IMR-90 (cell line): ENCODE results near the gene CIBAR2. TPM values are rescaled to one million over a fixed set of nuclear protein-coding genes. Genes with fewer than 3 reads are reported as not detected.
A peak's percentile ranks its signal among the peaks of the same experiment; 100 is the strongest.

Experiments used
- ATAC-seq: fragments of 200-7000 bp; cut with Tn5 transposase; 2 replicates; pipeline ENCODE4 v1.9.1; 2020; ENCODE audit warnings: low read depth, mild to moderate bottlenecking, moderate library complexity
- BruUV-seq: library from RNA; stranded (reverse); fragments of 400-500 nt; replicated peaks from 2 replicates; lab custom pipeline; 2021; lab: Mats Ljungman, UMichigan
- CTCF ChIA-PET: fragments of 300-600 bp; formaldehyde crosslinking; extraction: SDS; loops from one replicate; lab custom pipeline; 2021; ENCODE audit warnings: antibody characterized with exemption; lab: Yijun Ruan, JAX
- POLR2A ChIA-PET: fragments of 300-600 bp; sonication (Branson Sonifier 250); formaldehyde crosslinking; loops from one replicate; lab custom pipeline; 2022; ENCODE audit warnings: antibody characterized with exemption; ENCODE audit not compliant: unreplicated experiment; lab: Charles Lee
- DNase-seq: peaks from one replicate; pipeline ENCODE4 v3.0.0; 2013
- H2AFZ ChIP-seq: replicated peaks from 2 replicates; pipeline ENCODE3; 2013; ENCODE audit warnings: low read length, mild to moderate bottlenecking; ENCODE audit not compliant: poor library complexity
- H2AK5ac ChIP-seq: 2 replicates; pipeline ENCODE4 v1.6.1; 2013; ENCODE audit warnings: low read depth, low read length, inconsistent platforms
- H2AK9ac ChIP-seq: replicated peaks from 2 replicates; pipeline ENCODE3; 2013; ENCODE audit warnings: mild to moderate bottlenecking, low read depth, low read length, moderate library complexity; ENCODE audit not compliant: poor library complexity
- H2BK120ac ChIP-seq: 2 replicates; pipeline ENCODE4 v1.6.1; 2013; ENCODE audit warnings: low read depth, low read length, inconsistent platforms
- H2BK15ac ChIP-seq: 3 replicates; pipeline ENCODE4 v1.6.1; 2013; ENCODE audit warnings: low read depth, low read length, inconsistent platforms
- H2BK20ac ChIP-seq: 2 replicates; pipeline ENCODE4 v1.6.1; 2013; ENCODE audit warnings: low read depth, mild to moderate bottlenecking, inconsistent platforms, low read length, moderate library complexity
- H2BK5ac ChIP-seq: 2 replicates; pipeline ENCODE4 v1.6.1; 2013; ENCODE audit warnings: mild to moderate bottlenecking, low read depth, low read length, inconsistent platforms; ENCODE audit not compliant: poor library complexity, severe bottlenecking
- H3K14ac ChIP-seq: replicated peaks from 2 replicates; pipeline ENCODE4 v1.6.1; 2013; ENCODE audit warnings: low read depth, low read length, inconsistent platforms
- H3K18ac ChIP-seq: 2 replicates; pipeline ENCODE4 v1.6.1; 2013; ENCODE audit warnings: low read depth, low read length, control low read depth
- H3K23ac ChIP-seq: 2 replicates; pipeline ENCODE4 v1.6.1; 2013; ENCODE audit warnings: low read depth, low read length, inconsistent platforms
- H3K27ac ChIP-seq: 2 replicates; pipeline ENCODE4 v1.5.1; 2013; ENCODE audit warnings: mild to moderate bottlenecking, control low read depth, low read length; ENCODE audit not compliant: insufficient read depth
- H3K27me3 ChIP-seq: 2 replicates; pipeline ENCODE4 v1.6.1; 2013; ENCODE audit warnings: low read length; ENCODE audit not compliant: control insufficient read depth, insufficient read depth
- H3K36me3 ChIP-seq: 2 replicates; pipeline ENCODE4 v1.6.1; 2013; ENCODE audit warnings: low read length, mixed read lengths; ENCODE audit not compliant: control insufficient read depth, insufficient read depth
- H3K4ac ChIP-seq: 2 replicates; pipeline ENCODE4 v1.6.1; 2013; ENCODE audit warnings: low read depth, low read length, inconsistent platforms
- H3K4me1 ChIP-seq: 2 replicates; pipeline ENCODE4 v1.6.1; 2013; ENCODE audit warnings: low read length, mixed read lengths; ENCODE audit not compliant: control insufficient read depth, insufficient read depth
- H3K4me2 ChIP-seq: 2 replicates; pipeline ENCODE4 v1.6.1; 2013; ENCODE audit warnings: low read depth, mild to moderate bottlenecking, control low read depth, low read length, moderate library complexity
- H3K4me3 ChIP-seq: 2 replicates; pipeline ENCODE4 v1.5.1; 2013; ENCODE audit warnings: low read depth, mild to moderate bottlenecking, control low read depth, low read length, moderate library complexity; ENCODE audit not compliant: insufficient read depth
- H3K56ac ChIP-seq: 2 replicates; pipeline ENCODE4 v1.6.1; 2013; ENCODE audit warnings: low read length, inconsistent platforms; ENCODE audit not compliant: insufficient read depth; ENCODE audit errors: extremely low read depth
- H3K79me1 ChIP-seq, 2 experiments: 2 replicates each; pipeline ENCODE4 v1.6.1; 2013; ENCODE audit warnings: low read length in 2 of 2, inconsistent platforms in 1 of 2, low read depth in 1 of 2
- H3K9ac ChIP-seq: 2 replicates; pipeline ENCODE4 v1.6.1; 2013; ENCODE audit warnings: low read depth, low read length, control low read depth
- H3K9me1 ChIP-seq: 2 replicates; pipeline ENCODE4 v1.6.1; 2013; ENCODE audit warnings: low read length, inconsistent platforms; ENCODE audit not compliant: insufficient read depth
- H3K9me3 ChIP-seq: 2 replicates; pipeline ENCODE4 v1.6.1; 2013; ENCODE audit warnings: low read length; ENCODE audit not compliant: control insufficient read depth, insufficient read depth
- H4K20me1 ChIP-seq: 2 replicates; pipeline ENCODE4 v1.6.1; 2013; ENCODE audit warnings: low read length, inconsistent platforms; ENCODE audit not compliant: insufficient read depth
- H4K5ac ChIP-seq: 2 replicates; pipeline ENCODE4 v1.6.1; 2013; ENCODE audit warnings: mild to moderate bottlenecking, low read depth, low read length, control low read depth
- H4K8ac ChIP-seq, 2 experiments: 2 replicates each; pipeline ENCODE4 v1.6.1; 2013; ENCODE audit warnings: low read depth in 2 of 2, low read length in 2 of 2, control low read depth in 1 of 2, inconsistent platforms in 1 of 2
- H4K91ac ChIP-seq: 2 replicates; pipeline ENCODE4 v1.6.1; 2013; ENCODE audit warnings: low read depth, low read length, inconsistent platforms; ENCODE audit not compliant: insufficient read depth
- RAD21 ChIP-seq: IDR thresholded peaks from 2 replicates; pipeline ENCODE4 v1.6.1; 2012; ENCODE audit warnings: low read length, improper control_type of control experiment
- WGBS, 2 experiments: methylation state at CpG; one replicate each; pipeline versions ENCODE4 v1.1.5 to v1.1.7; 2013; ENCODE audit warnings: missing lambda C conversion rate in 2 of 2; ENCODE audit not compliant: insufficient read length in 1 of 2; ENCODE audit errors: extremely low coverage in 2 of 2; 5-methylcytosine and 5-hydroxymethylcytosine counted together
- dilution Hi-C: fragments of 300-500 bp; cut with HindIII; formaldehyde crosslinking; loops from one replicate; pipeline ENCODE4 v1.14.3; 2018; ENCODE audit warnings: low sequenced_read_pairs; ENCODE audit not compliant: unreplicated experiment
- in situ Hi-C: fragments of 300-500 bp; cut with MboI; formaldehyde crosslinking; loops from 3 replicates; pipeline ENCODE4 v1.14.3; 2019; ENCODE audit warnings: low sequenced_read_pairs, inconsistent platforms, mixed read lengths
- intact Hi-C: fragments of 100-400 bp; cut with micrococcal nuclease; formaldehyde crosslinking; loops from 2 replicates; pipeline ENCODE4 v1.10.0; 2022
- polyA plus RNA-seq, 3 experiments: library from polyadenylated mRNA; depleted of rRNA; stranded (reverse); fragments of >200 nt; gene quantifications; 2 replicates each; pipeline ENCODE4 v1.2.3, GENCODE V29; 2012; ENCODE audit warnings: low replicate concordance in 1 of 3
- total RNA-seq: library from RNA; depleted of rRNA; stranded (reverse); fragments of >200 nt; gene quantifications from 2 replicates; pipeline ENCODE4 v1.2.3, GENCODE V29; 2012
- TF ChIP-seq, protein P1 (sequence below): fragments of 150-350 bp; IDR thresholded peaks from 2 replicates; pipeline ENCODE4 v1.6.1; 2017; ENCODE audit warnings: mild to moderate bottlenecking, antibody characterized with exemption, low read length, low read depth

CIBAR2 gene
- total and polyA plus RNA-seq, 2 of the 4 experiments (the other 2 are of a cell fraction): 0.18 to 0.24 TPM

GRCh38 chr16:85125570-85126393 is 13.5 kb upstream of the CIBAR2 start:
- Histone ChIP-seq H3K14ac (peak overlapping the region; percentile 82), H2AK5ac (peak overlapping the region; percentile 95), H3K36me3 (no peaks in the 10 kb centered on the region), H3K4me2 (no peak overlapping the region), H3K27ac (peak overlapping the region; percentile 6; the same call in 1 of the 2 replicates), H4K5ac (no peak overlapping the region; the same call in none of the 2 replicates), H4K20me1 (no peaks in the 10 kb centered on the region), H4K91ac (peak overlapping the region; percentile 72), H2BK5ac (no peak overlapping the region), H2AK9ac (peak overlapping the region; percentile 82), H3K4me3 (no peak overlapping the region), H2BK20ac (peak overlapping the region; percentile 87), H3K4me1 (peaks cover 30% of the 10 kb centered on the region), H3K9me1 (peaks cover 14% of the 10 kb centered on the region; the same call in 1 of the 2 replicates), H3K9me3 (no peaks in the 10 kb centered on the region), H3K4ac (peak overlapping the region; percentile 92), H2BK15ac (peak overlapping the region; percentile 93; the same call in 2 of the 3 replicates), H4K8ac (peak overlapping the region; percentile 86 to 89; a peak in 3 of 4 replicates), H2AFZ (peak overlapping the region; percentile 28), H3K27me3 (no peaks in the 10 kb centered on the region), H3K9ac (0 out of 2 replicates have a peak overlapping the region, but pooled peaks have one; percentile 24), H3K23ac (peak overlapping the region; percentile 62; the same call in 1 of the 2 replicates), H3K79me1 (peaks cover 0 to 6% of the 10 kb centered on the region in 2 experiments; a peak in 1 of 4 replicates), H3K56ac (no peak overlapping the region), H3K18ac (peak overlapping the region; percentile 67), H2BK120ac (peak overlapping the region; percentile 91)
- BruUV-seq: no TSS peak
- dilution Hi-C loops: no loop called here
- intact Hi-C loops: loop anchor here (2.0 kb wide), 1 partner anchor 47 kb away; no protein-coding TSS in a partner anchor
- ChIA-PET CTCF (interaction anchor here (1.2 to 1.6 kb wide), 2 partner anchors 11 to 47 kb away, joined by 3 to 5 read pairs; no protein-coding TSS in a partner anchor), POLR2A (no interaction called here)
- no peak for ATAC-seq
- no CpG with 5 or more reads among the region's 16 CpGs for WGBS, 2 experiments
- no peak for DNase-seq
- TF ChIP-seq RAD21: no peak
- TF ChIP-seq, protein P1, sequence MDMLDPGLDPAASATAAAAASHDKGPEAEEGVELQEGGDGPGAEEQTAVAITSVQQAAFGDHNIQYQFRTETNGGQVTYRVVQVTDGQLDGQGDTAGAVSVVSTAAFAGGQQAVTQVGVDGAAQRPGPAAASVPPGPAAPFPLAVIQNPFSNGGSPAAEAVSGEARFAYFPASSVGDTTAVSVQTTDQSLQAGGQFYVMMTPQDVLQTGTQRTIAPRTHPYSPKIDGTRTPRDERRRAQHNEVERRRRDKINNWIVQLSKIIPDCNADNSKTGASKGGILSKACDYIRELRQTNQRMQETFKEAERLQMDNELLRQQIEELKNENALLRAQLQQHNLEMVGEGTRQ: no peak
- in situ Hi-C loops: no loop called here
